Measurements from ENCODE around the gene ZRSR2.

Gene ZRSR2

GRCh38 chrX:15854712-15855567 is 64.7 kb downstream of the ZRSR2 start, which contains the start of gene AP1S2:
Gene AP1S2, minus strand, starts transcription at chrX:15854813. Its CDS starts 2,289 bp downstream, at chrX:15852524.
- ATAC-seq, result peak; percentile 99
- Mint-ChIP-seq H3K4me3 (peak within 1 kb of the TSS; percentile 91 to 92), H3K27me3 (no peaks in the 10 kb centered on the region), H3K9me3 (no peaks in the 10 kb centered on the region), H3K4me1 (peaks cover 17% of the 10 kb centered on the region), H3K27ac (peak within 1 kb of the TSS; percentile 96 to 99)
- DNase-seq, result peak; percentile 90 to 95

DNA sequence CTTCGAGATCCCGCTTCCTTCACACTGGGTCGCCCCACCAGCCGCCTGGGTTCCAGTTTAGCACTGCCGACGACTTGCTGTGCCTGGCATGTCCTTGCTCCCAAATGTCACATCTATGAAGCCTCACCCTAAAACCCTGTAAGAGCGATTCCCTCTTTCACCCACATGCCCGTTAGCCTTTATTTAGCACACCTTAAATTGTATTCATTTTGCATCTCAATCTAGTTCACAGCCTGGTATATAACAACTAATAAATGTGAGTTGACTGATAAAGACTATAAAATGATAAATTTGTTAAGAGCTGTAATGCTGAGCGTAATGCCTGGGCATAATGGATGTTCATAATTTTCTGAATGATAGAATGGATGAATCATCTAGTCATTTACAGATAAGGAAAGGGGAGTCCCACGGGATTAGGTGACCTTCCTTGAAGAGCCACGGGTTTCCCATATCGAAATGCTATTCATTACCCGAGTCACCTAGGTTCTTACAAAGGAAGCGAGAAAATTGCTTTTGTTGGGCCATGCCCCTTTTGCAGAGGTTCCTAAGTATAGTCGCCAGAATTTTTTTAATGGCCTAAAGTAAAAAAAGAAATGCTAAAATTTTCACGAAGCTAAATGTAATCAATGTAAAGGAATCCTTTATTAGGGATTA is 65.4 kb downstream of the ZRSR2 start:
- Mint-ChIP-seq H3K27ac (peak overlapping the region; percentile 96 to 99), H3K4me1 (peaks cover 12% of the 10 kb centered on the region), H3K9me3 (no peaks in the 10 kb centered on the region), H3K27me3 (no peaks in the 10 kb centered on the region), H3K4me3 (peak overlapping the region; percentile 91 to 92)
- no peak for ATAC-seq
- DNase-seq, result no peak

GRCh38 chrX:15856222-15856587 is 65.9 kb downstream of the ZRSR2 start:
- Mint-ChIP-seq H3K9me3 (no peaks in the 10 kb centered on the region), H3K4me1 (peaks cover 12% of the 10 kb centered on the region), H3K27ac (no peak overlapping the region), H3K4me3 (peak overlapping the region; percentile 41), H3K27me3 (no peaks in the 10 kb centered on the region)
- no peak for ATAC-seq
- DNase-seq, result no peak

DNA sequence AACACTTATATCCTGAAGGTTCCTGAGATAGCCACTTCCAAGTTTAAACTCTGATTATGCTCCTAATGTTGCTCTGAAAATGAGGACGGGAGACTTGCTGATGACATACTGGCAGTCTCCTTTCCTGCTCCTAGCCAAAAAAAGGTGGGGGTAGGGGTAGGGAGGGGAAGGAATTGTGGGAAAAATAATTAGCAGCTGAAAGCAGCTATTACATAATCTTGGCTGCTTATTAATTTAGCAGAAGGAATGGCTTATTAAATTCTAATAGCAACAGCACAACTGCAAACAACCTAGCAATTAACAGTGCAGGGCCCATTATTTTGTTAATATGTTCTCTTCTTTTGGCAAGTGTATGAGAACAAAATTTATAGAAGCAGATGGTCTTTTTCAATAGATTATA is 66.4 kb downstream of the ZRSR2 start:
- DNase-seq, result no peak
- Mint-ChIP-seq H3K27ac (no peak overlapping the region), H3K27me3 (no peaks in the 10 kb centered on the region), H3K9me3 (no peaks in the 10 kb centered on the region), H3K4me3 (peak overlapping the region in 1 of 2 donors; percentile 41), H3K4me1 (peaks cover 12% of the 10 kb centered on the region)
- ATAC-seq, result no peak

DNA sequence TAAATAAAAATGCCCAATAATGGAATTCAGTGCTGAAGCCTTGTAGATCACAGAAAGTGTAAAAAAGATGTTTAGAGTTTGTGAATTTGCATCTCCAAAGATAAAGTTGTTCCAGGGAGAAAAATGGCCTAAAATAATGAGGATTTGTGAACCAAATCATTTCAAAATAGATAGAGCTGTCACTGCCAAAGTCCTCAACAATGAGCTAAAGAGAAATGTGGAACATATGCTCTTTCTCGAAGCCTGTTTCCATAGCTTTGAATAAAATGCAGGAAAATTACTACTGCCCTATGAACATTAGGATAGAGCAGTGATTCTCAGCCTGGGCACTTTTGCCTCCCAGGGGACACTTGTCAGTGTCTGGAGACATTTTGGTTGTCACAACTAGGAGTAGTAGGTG is 67.8 kb downstream of the ZRSR2 start:
- Mint-ChIP-seq H3K4me3 (no peak overlapping the region), H3K27ac (no peak overlapping the region), H3K9me3 (no peaks in the 10 kb centered on the region), H3K4me1 (peaks cover 6% of the 10 kb centered on the region), H3K27me3 (no peaks in the 10 kb centered on the region)
- DNase-seq (no peak), ATAC-seq (no peak)

- H3K27me3 Mint-ChIP-seq, result no peaks in the 10 kb centered on the region
- H3K9me3 Mint-ChIP-seq, result no peaks in the 10 kb centered on the region
- peaks cover 6% of the 10 kb centered on the region for H3K4me1 Mint-ChIP-seq
- no peak overlapping the region for H3K27ac Mint-ChIP-seq
- no peak for DNase-seq
- ATAC-seq, result no peak
- no peak overlapping the region for H3K4me3 Mint-ChIP-seq
Observed at GRCh38 chrX:15860921-15861320, 70.6 kb downstream of the ZRSR2 start.

DNA sequence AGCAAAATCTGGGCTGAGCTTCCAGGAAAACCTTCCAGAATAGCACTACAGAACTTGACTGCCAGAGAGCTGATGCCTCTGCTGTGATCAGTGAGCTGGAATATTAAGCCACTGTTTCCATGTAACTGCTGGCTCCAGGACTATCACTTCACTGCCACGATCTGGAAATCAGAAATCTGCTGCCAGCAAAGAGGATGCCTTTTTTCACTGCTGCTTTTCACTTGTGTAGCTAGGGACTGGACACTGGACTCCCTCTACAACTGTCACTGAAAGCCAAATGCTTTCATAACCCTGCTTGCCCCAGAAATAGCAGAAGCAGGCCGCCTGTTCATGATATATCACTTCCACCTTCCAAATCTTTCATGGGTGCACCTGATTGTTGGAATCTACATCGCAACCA is 73.7 kb downstream of the ZRSR2 start:
- Mint-ChIP-seq H3K27ac (no peak overlapping the region), H3K4me3 (no peak overlapping the region), H3K27me3 (no peaks in the 10 kb centered on the region), H3K4me1 (no peaks in the 10 kb centered on the region), H3K9me3 (no peaks in the 10 kb centered on the region)
- DNase-seq (no peak), ATAC-seq (no peak)

DNA sequence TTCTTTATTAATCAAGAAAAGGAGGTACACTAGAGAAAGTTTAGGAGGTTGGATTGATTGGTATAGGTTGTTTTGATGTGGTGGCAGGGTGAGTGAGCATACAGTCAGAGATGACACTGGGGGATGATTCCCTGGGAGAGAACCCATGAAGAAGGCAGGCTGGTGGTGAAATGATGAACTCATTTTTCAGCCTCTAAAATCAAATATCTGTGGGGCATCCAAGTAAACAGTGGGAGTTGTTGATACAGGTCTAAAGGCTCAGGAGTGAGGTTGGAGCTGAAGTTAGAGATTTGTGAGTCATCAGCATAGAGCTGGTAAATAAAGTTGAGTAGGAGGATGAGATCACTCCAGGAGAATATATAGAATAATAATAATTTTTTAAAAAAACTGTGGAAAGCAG is 74.3 kb downstream of the ZRSR2 start:
- Mint-ChIP-seq H3K4me3 (no peak overlapping the region), H3K4me1 (no peaks in the 10 kb centered on the region), H3K9me3 (no peaks in the 10 kb centered on the region), H3K27me3 (no peaks in the 10 kb centered on the region), H3K27ac (no peak overlapping the region)
- no peak for DNase-seq
- no peak for ATAC-seq

GRCh38 chrX:15866147-15866546 is 75.9 kb downstream of the ZRSR2 start:
- no peaks in the 10 kb centered on the region for H3K27me3 Mint-ChIP-seq
- no peak overlapping the region for H3K27ac Mint-ChIP-seq
- no peak overlapping the region for H3K4me3 Mint-ChIP-seq
- H3K4me1 Mint-ChIP-seq, result no peaks in the 10 kb centered on the region
- no peak for DNase-seq
- no peaks in the 10 kb centered on the region for H3K9me3 Mint-ChIP-seq
- no peak for ATAC-seq

DNA sequence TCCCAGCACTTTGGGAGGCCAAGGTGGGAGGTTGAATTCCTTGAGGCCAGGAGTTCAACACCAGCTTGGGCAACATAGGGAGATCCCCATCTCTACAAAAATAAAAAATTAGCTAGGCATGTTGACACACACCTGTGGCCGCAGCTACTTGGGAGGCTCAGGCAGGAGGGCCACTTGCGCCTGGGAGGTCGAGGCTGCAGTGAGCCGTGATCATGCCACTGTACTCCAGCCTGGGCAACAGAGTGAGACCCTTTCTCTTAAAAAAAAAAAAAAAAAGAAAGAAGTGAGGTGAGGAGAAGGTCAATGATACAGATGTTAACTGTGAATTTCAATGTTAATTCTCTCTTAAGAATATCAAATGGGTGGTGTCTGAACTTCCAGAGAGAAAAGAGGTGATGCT is 79.4 kb downstream of the ZRSR2 start:
- Mint-ChIP-seq H3K27ac (no peak overlapping the region), H3K27me3 (no peaks in the 10 kb centered on the region), H3K4me3 (no peak overlapping the region), H3K9me3 (no peaks in the 10 kb centered on the region), H3K4me1 (no peaks in the 10 kb centered on the region)
- DNase-seq, result no peak
- ATAC-seq, result no peak

- peaks cover 3% of the 10 kb centered on the region for H3K4me1 Mint-ChIP-seq
- H3K9me3 Mint-ChIP-seq, result no peaks in the 10 kb centered on the region
- H3K27ac Mint-ChIP-seq, result no peak overlapping the region
- ATAC-seq (no peak), DNase-seq (no peak)
- H3K4me3 Mint-ChIP-seq, result no peak overlapping the region
- H3K27me3 Mint-ChIP-seq, result no peaks in the 10 kb centered on the region
Observed at GRCh38 chrX:15870310-15870709, 80.0 kb downstream of the ZRSR2 start.
